Measurements from ENCODE around the gene CBX8.

CBX8 gene

GRCh38 chr17:79796763-79797491 is at the start of gene CBX8:
Gene CBX8 (minus strand): TSS chr17:79797077. CDS start chr17:79796998, 79 bp downstream.
- peak; percentile 99 for DNase-seq

- DNase-seq: no peak
These were observed 48.7 kb upstream of the CBX8 start for GRCh38 chr17:79845601-79845949.

GRCh38 chr17:79844869-79845600 is 48.2 kb upstream of the CBX8 start:
- no peak for DNase-seq

DNA sequence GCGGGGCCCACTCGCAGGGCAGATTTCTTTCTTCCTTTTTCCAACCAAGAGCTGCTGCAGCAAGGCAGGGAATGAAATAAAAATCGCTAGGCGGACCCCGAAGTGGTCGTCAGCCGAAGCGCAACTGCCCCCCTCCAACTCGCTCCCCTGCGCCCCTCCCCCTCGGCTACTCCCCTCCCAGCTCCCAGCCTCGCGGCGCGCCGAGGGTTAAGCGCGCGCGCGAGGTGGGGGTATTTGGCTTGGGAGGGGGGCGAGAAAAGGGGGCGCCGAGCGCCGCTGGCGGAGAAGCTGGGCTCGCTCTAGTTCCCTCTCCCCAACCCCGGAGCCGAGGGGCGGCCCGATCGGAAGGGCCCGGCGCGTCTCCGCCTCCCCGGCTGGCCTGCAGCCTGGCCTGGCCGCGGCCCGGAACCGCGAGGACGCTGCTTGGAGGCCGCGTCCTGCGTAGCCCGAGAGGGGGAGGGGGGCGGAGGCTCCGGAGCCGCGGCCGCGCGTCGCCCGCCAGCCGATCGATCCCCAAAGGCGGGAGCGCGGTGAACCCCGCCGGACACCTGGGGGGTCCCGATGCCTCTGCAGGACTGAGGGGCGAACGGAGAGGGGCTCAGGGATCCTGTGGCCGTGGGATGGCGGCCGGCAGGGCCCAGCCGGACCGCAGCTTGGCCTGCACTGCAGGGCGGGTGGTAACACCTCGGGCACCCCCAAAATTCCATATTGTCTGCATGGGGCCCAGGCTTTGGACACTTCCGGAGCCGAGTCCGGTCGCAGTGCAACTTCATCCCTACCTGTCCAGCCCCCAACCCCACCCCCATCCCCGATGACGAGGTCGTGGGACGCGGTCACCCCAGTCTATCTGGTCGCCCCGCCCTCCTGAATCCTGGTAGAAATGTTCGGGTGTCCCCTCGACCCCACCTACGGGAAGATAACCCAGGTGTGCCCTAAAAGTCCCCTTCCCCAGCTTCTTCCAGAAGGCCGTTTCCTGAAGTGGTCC is 47.2 kb upstream of the CBX8 start:
- no peak for DNase-seq

DNA sequence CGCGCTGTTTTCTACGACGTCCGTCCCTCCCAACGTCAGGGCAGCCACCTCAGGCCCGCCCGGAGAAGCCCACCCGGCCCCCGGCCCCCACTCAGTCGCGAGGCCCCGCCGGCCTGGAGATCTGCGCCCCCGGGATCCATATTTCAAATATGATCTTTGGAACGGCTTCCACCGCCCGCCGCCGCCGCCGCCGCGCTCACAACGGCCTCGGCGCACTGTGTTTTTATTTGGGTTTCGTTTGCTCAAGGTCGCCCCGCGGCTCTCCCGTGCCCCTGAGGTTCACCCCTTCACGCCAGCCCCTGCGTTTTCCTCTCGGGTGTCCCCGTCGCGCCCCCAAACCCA is 46.6 kb upstream of the CBX8 start:
- no peak for DNase-seq

- DNase-seq: no peak
These were observed 46.0 kb upstream of the CBX8 start for GRCh38 chr17:79842656-79843473.

DNA sequence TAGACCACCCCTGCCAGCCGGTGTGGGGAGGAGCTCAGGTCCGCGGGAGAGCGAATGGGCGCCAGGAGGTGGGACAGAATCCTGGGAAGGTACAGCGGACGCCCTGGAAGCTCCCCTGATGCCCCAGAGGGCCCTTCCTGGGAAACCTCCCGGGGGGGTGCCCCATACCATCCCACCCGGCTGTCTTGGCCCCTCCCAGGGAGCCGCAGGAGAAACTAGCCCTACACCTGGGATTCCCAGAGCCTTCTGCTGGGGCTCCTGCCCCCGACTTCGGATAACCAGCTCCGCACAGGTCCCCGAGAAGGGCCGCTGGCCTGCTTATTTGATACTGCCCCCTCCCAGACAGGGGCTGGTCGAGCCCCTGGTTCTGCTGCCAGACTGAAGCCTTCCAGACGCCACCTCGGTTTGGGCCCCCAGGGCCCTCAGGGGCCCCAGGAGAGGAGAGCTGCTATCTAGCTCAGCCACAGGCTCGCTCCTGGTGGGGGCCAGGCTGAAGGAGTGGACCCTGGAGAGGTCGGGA is 45.3 kb upstream of the CBX8 start:
- no peak for DNase-seq

DNA sequence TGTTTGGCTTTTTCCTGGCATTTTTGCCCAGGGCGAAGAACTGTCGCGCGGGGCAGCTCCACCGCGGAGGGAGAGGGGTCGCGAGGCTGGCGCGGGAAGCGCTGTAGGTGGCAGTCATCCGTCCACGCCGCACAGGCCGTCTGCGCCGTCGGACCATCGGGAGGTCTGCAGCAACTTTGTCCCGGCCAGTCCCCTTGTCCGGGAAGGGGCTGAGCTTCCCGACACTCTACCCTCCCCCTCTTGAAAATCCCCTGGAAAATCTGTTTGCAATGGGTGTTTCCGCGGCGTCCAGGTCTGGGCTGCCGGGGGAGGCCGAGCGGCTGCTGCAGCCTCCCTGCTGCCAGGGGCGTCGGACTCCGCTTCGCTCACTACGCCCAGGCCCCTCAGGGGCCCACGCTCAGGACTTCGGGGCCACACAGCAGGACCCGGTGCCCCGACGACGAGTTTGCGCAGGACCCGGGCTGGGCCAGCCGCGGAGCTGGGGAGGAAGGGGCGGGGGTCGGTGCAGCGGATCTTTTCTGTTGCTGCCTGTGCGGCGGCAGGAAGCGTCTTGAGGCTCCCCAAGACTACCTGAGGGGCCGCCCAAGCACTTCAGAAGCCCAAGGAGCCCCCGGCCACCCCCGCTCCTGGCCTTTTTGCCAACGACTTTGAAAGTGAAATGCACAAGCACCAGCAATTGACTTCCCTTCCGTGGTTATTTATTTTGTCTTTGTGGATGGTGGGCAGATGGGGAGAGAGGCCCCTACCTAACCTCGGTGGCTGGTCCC is 44.7 kb upstream of the CBX8 start:
- no peak for DNase-seq

GRCh38 chr17:79840989-79841286 is 44.1 kb upstream of the CBX8 start:
- DNase-seq: no peak

- no peak for DNase-seq
These were observed 43.6 kb upstream of the CBX8 start for GRCh38 chr17:79840269-79840988.

DNA sequence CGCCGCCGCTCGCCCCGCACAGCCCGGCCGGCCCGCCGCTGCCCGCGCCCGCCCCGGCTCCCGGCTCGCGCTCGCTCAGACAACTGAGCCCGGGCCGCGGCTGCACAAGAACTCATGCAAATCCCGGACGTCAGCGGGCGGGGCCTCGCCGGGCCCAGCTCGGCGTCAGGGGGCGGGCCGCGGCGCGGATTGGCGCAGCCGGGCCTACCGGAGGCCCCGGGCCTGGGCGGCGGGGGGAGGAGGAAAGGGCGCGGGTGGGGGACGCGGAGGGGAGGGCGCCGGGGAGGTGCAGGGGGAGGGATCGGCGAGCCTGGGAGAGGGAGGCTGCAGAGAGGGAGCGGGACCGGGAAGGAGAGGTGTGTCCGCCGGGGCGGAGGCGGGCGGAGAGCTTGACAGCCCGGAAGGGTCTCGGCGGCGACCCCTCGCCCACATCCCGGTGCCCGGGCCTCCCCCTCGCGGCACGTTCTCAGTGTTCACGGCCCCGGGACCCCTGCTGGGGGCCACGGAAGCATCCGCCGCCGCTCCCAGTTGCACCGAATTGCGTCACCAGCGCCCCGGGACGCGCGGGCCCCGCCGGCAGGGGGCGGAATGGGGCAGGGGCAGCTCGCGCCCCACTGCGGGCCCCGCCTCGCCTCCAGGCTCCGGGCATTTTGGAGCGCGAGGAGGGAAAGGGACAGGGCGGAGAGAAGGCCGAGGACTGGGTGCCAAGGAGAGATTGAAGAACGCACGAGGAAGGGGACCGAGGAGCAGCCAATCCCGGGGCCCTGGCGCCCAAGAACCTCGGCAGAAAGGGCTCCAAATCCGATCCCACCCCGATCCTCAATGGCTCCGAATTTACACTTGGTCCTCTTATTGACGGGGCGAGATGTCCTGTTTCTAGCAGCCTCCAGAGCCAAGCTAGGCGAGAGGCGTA is 42.7 kb upstream of the CBX8 start, which contains the start of gene CBX4:
TSS of gene CBX4 (minus strand) at position 85 of the 913 bp plus-strand sequence. CDS start 189 bp downstream, outside the sequence.
- peak; percentile 80 for DNase-seq

DNA sequence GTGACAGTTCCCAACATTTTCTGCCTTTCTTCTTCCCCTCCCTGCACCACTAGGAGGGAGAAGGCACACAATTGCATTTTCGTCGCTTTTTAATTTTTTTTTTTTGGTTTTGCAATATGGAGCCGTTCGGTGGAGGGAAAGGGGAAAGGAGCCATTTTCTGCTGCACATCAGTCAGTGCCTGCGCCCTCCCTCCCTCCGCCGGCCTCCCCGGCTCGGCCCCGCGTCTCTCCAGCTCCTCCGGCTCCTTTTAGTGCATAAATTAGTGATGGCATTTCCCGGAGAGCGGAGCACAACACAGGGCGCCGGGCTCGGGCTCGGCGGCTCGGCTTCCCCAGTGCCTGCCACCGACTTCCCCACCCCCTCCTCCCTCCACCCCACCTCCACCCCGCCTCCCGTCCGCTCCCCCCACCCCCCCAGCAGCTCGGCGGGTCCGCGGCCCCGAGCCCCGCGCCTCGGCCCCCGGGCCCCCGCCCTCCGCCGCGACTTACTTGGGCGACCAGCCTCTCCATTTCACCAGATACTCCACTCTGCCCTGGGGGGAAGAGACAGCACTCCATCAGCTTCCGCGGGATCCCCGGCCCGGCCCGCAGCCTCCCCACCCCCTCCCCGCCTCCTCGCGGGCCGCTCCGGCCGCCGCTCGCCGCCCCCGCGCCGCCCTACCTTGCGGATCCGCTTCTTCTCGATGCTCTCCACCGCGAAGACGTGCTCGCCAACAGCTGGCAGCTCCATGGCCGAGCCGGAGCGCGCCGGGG is 41.8 kb upstream of the CBX8 start:
- DNase-seq: no peak

- no peak for DNase-seq
These were observed 41.1 kb upstream of the CBX8 start for GRCh38 chr17:79837888-79838521.

DNA sequence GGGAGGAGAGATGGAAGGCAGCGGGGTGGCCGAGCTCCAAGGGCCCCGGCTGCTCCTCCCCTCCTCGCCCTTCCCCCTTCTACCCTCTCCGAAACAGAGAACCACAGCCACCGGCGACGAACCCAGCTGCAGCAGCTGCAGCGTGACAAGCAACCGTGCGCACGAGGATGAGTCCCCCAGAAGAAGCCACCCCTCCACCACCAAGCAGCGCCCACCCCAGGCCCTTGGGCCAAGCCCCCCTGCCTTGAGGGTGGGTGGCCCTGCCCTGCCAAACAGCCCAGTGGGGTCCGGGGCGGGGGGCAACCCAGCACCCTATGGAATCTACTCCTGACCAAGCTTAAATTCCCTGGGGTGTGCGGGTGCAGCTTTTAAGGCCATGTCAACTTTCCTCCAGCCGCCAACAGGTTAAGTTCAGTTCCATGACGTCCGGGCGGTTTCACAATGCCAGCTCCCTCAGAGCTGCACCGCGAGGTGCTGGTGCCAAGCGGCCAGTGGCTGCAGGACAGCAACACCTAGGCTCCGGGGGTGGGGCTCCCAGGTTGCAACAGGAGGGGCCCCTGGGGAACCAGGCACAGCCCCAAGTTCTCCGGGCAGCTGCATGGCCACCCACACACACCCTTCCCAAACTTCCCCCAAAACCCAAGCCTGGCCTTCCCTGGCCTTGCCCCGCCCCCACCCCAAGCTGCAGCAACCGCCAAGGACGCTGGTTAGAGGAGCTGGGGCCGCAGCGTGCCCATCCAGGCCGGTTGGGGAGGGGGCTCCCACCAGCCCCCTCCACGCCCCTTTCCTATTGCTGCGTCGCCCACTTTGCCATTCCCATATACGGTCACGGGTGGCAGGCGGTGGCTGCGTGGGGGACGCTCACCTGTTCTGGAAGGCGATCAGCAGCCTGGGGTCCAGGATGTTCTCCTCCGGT is 40.4 kb upstream of the CBX8 start:
- DNase-seq: no peak

DNA sequence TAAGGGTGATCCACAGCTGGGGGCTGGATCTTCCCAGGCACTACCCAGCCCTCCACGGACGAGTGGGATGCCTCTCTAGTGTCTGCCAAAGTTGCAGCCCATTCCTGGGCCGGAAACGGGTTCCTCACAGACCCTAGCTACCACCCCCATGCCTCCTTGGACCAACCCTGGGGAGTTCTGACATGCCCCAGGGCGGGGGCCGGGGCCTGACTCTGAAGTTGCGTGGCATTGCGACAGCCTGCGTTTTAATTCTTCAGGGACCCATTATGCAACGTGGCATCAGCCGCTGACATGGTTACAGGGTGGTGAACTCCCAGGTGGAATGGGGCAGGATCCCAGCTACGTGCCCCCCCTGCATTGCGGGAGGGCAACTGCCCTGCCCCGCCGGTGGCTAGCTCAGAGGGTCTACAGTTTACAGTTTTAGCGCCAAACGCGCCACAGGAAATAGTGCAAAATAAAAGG is 39.7 kb upstream of the CBX8 start:
- DNase-seq: no peak

GRCh38 chr17:79835953-79836509 is 39.2 kb upstream of the CBX8 start:
- no peak for DNase-seq

DNA sequence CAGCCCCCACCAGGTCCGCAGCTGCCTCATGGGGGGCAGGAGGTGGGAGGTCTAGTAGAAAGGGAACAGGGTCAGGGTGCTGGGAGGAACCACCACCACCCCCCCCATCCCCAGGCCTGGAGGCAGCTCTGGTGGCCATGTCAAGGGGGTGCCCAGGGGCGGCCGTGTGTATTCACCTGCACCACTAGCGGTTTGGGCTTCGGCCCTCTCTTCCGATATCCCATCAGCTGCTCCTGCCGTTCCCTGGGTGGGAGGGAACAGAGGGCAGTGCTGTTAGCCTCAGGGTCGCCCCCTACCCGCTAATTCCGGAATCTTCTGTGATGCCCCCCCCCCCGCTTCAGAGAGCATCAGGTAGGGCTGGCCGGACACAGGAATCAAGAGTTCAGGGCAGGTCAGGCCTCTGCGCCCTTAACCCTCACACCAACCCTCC is 38.6 kb upstream of the CBX8 start:
- DNase-seq: no peak

Measured in NCI-H1105 (cell line).